Measurements from ENCODE around the gene RCOR2. TPM values are rescaled to one million over a fixed set of nuclear protein-coding genes. Genes with fewer than 3 reads are reported as not detected.

The RCOR2 gene
- total and polyA plus RNA-seq, 2 experiments from 2014 or later: 34.7 to 74.2 TPM

- Histone ChIP-seq H3K27ac (no peak overlapping the region), H3K9me3 (ENCODE audit: low read depth) (no peaks in the 10 kb centered on the region), H3K36me3 (peaks cover 34% of the 10 kb centered on the region), H3K4me1 (ENCODE audit: low read depth) (no peaks in the 10 kb centered on the region), H3K4me3 (no peak overlapping the region), H3K27me3 (no peaks in the 10 kb centered on the region)
- TF ChIP-seq CTCF (IDR thresholded peaks at IDR 0.05; ENCODE audit: low read depth, low read length): no peak
- no peak for DNase-seq (ENCODE audit: low read depth in 1 of 2, low spot score in 1 of 2)
Observed at GRCh38 chr11:63896071-63896470, 20.9 kb downstream of the RCOR2 start.

GRCh38 chr11:63893355-63893754 is 23.6 kb downstream of the RCOR2 start:
- TF ChIP-seq CTCF (IDR thresholded peaks at IDR 0.05; ENCODE audit: low read depth, low read length): no peak
- H3K27me3 ChIP-seq: no peaks in the 10 kb centered on the region
- DNase-seq (ENCODE audit: low read depth in 1 of 2, low spot score in 1 of 2): no peak
- H3K9me3 ChIP-seq (ENCODE audit: low read depth): no peaks in the 10 kb centered on the region
- no peak overlapping the region for H3K4me3 ChIP-seq
- H3K27ac ChIP-seq: no peak overlapping the region
- H3K4me1 ChIP-seq (ENCODE audit: low read depth): peaks cover 7% of the 10 kb centered on the region
- H3K36me3 ChIP-seq: peaks cover 14% of the 10 kb centered on the region

- H3K27me3 ChIP-seq: no peaks in the 10 kb centered on the region
- TF ChIP-seq CTCF (IDR thresholded peaks at IDR 0.05; ENCODE audit: low read depth, low read length): no peak
- no peak overlapping the region for H3K4me3 ChIP-seq
- H3K9me3 ChIP-seq (ENCODE audit: low read depth): no peaks in the 10 kb centered on the region
- H3K4me1 ChIP-seq (ENCODE audit: low read depth): peaks cover 18% of the 10 kb centered on the region
- peaks cover 10% of the 10 kb centered on the region for H3K36me3 ChIP-seq
- H3K27ac ChIP-seq: no peak overlapping the region
- DNase-seq (ENCODE audit: low read depth in 1 of 2, low spot score in 1 of 2): peak; percentile 55 to 61
Observed at GRCh38 chr11:63892228-63892627, 24.7 kb downstream of the RCOR2 start.

- Histone ChIP-seq H3K27me3 (no peaks in the 10 kb centered on the region), H3K9me3 (ENCODE audit: low read depth) (no peaks in the 10 kb centered on the region), H3K4me1 (ENCODE audit: low read depth) (peaks cover 24% of the 10 kb centered on the region), H3K27ac (no peak overlapping the region), H3K4me3 (no peak overlapping the region), H3K36me3 (no peaks in the 10 kb centered on the region)
- no peak for DNase-seq (ENCODE audit: low read depth in 1 of 2, low spot score in 1 of 2)
- no peak for TF ChIP-seq CTCF (IDR thresholded peaks at IDR 0.05; ENCODE audit: low read depth, low read length)
Observed at GRCh38 chr11:63890368-63890767, 26.6 kb downstream of the RCOR2 start.

GRCh38 chr11:63889344-63889743 is 27.6 kb downstream of the RCOR2 start:
- DNase-seq (ENCODE audit: low read depth in 1 of 2, low spot score in 1 of 2): no peak
- Histone ChIP-seq H3K27ac (peak overlapping the region; percentile 84), H3K9me3 (ENCODE audit: low read depth) (no peaks in the 10 kb centered on the region), H3K27me3 (no peaks in the 10 kb centered on the region), H3K36me3 (no peaks in the 10 kb centered on the region), H3K4me1 (ENCODE audit: low read depth) (peaks cover 30% of the 10 kb centered on the region), H3K4me3 (no peak overlapping the region)
- TF ChIP-seq CTCF (IDR thresholded peaks at IDR 0.05; ENCODE audit: low read depth, low read length): no peak

Data from cardiac muscle cell (in vitro differentiated cells and primary cell).